HepG2 (cell line): ENCODE data around the gene NGEF. TPM values are rescaled to one million over a fixed set of nuclear protein-coding genes. Genes with fewer than 3 reads are reported as not detected.

Source experiments
- ATAC-seq: fragments of 200-7000 bp; cut with Tn5 transposase; 3 replicates; pipeline ENCODE4 v1.9.1; 2020; ENCODE audit warnings: mild to moderate bottlenecking, moderate library complexity
- BruUV-seq: library from RNA; stranded (reverse); fragments of 400-500 nt; replicated peaks from 2 replicates; lab custom pipeline; 2021; lab: Mats Ljungman, UMichigan
- CTCF ChIA-PET: fragments of 300-600 bp; formaldehyde crosslinking; extraction: SDS; loops from one replicate; lab custom pipeline; 2021; ENCODE audit warnings: low total read pairs, inconsistent platforms, low intra/inter-chr PET ratio; lab: Yijun Ruan, JAX
- POLR2A ChIA-PET: fragments of 350-600 bp; sonication (Branson Sonifier 250); formaldehyde crosslinking; loops from one replicate; lab custom pipeline; 2020; ENCODE audit warnings: antibody characterized with exemption, inconsistent platforms; lab: Yijun Ruan, JAX
- DNase-seq: peaks from one replicate; pipeline ENCODE4 v3.0.0-alpha.2; 2015; ENCODE audit warnings: low spot score
- FAIRE-seq: peaks from 3 replicates; lab custom pipeline; 2011; peaks lifted over from hg19 to GRCh38; lab: Jason Lieb, UNC
- H2AFZ ChIP-seq: one replicate; pipeline ENCODE4 v1.6.1; 2011; ENCODE audit warnings: low read length, inconsistent platforms
- H3K27ac ChIP-seq: fragments of 300-600 bp; 3 replicates; pipeline ENCODE4 v1.8.0; 2011; ENCODE audit warnings: mixed run types, mild to moderate bottlenecking, mixed read lengths, low read length, inconsistent platforms; ENCODE audit not compliant: insufficient read depth; ENCODE audit errors: extremely low read length
- H3K27me3 ChIP-seq, 2 experiments: fragments of 200-600 bp in 1 of 2; 2 replicates in 1 of 2; 3 replicates in 1 of 2; pipeline versions ENCODE4 v1.6.0 to v1.8.0; 2011; ENCODE audit warnings: low read length in 2 of 2, mild to moderate bottlenecking in 2 of 2, moderate library complexity in 2 of 2, inconsistent platforms in 1 of 2; ENCODE audit not compliant: insufficient read depth in 2 of 2, control insufficient read depth in 1 of 2
- H3K36me3 ChIP-seq, 2 experiments: fragments of 200-600 bp in 1 of 2; replicated peaks in 1 of 2; 2 replicates in 1 of 2; 3 replicates in 1 of 2; pipeline versions ENCODE4 v1.5.1 to v1.8.0; 2011; ENCODE audit warnings: low read length in 2 of 2, inconsistent platforms in 1 of 2; ENCODE audit not compliant: insufficient read depth in 2 of 2, control insufficient read depth in 1 of 2
- H3K4me1 ChIP-seq: 2 replicates; pipeline ENCODE4 v1.5.1; 2012; ENCODE audit warnings: low read length, inconsistent platforms; ENCODE audit not compliant: insufficient read depth
- H3K4me2 ChIP-seq: 2 replicates; pipeline ENCODE4 v1.6.0; 2011; ENCODE audit warnings: low read depth, low read length, inconsistent platforms
- H3K4me3 ChIP-seq, 3 experiments: fragments of 200-600 bp in 1 of 3; sonication (generic), shearing (Covaris generic) in 1 of 3; replicated peaks in 1 of 3; 2 replicates each; pipeline ENCODE4 v1.5.1; 2011 to 2016; ENCODE audit warnings: low read length in 3 of 3, inconsistent platforms in 2 of 3, low read depth in 2 of 3, mild to moderate bottlenecking in 2 of 3, control low read depth in 1 of 3, mixed read lengths in 1 of 3; ENCODE audit not compliant: insufficient read depth in 1 of 3
- H3K79me2 ChIP-seq: one replicate; pipeline ENCODE4 v1.6.1; 2011; ENCODE audit warnings: low read length, inconsistent platforms; ENCODE audit not compliant: insufficient read depth
- H3K9ac ChIP-seq: 2 replicates; pipeline ENCODE4 v1.6.0; 2011; ENCODE audit warnings: mild to moderate bottlenecking, low read depth, low read length, inconsistent platforms; ENCODE audit not compliant: insufficient read depth
- H3K9me3 ChIP-seq: 2 replicates; pipeline ENCODE4 v1.5.1; 2012; ENCODE audit warnings: mild to moderate bottlenecking, low read length
- H4K20me1 ChIP-seq: 2 replicates; pipeline ENCODE4 v1.6.0; 2011; ENCODE audit warnings: inconsistent platforms, mild to moderate bottlenecking, low read length, moderate library complexity; ENCODE audit not compliant: insufficient read depth
- KDM4B ChIP-seq: sonication (generic); formaldehyde crosslinking; IDR thresholded peaks from 2 replicates; pipeline ENCODE4 v1.4.0; 2020; ENCODE audit warnings: missing genetic modification reagents
- NR2C2 ChIP-seq: sonication (generic); formaldehyde crosslinking; IDR thresholded peaks from 2 replicates; pipeline ENCODE4 v1.4.0; 2020; ENCODE audit warnings: missing genetic modification reagents, mild to moderate bottlenecking, moderate library complexity, borderline replicate concordance
- POGZ ChIP-seq: sonication (generic); formaldehyde crosslinking; IDR thresholded peaks from 2 replicates; pipeline ENCODE4 v1.4.0; 2020; ENCODE audit warnings: mild to moderate bottlenecking, missing genetic modification reagents
- SYNCRIP ChIP-seq: fragments of 200-400 bp; formaldehyde crosslinking; IDR thresholded peaks from 2 replicates; pipeline ENCODE4 v1.6.1; 2018; ENCODE audit warnings: mild to moderate bottlenecking, low read depth, low read length; ENCODE audit not compliant: insufficient read depth
- ZBTB8A ChIP-seq: sonication (generic); formaldehyde crosslinking; IDR thresholded peaks from 2 replicates; pipeline ENCODE4 v1.4.0; 2020; ENCODE audit warnings: mild to moderate bottlenecking, low read depth, missing genetic modification reagents, borderline replicate concordance
- ZFP41 ChIP-seq: sonication (generic); formaldehyde crosslinking; IDR thresholded peaks from 2 replicates; pipeline ENCODE4 v1.4.0; 2020; ENCODE audit warnings: mild to moderate bottlenecking, missing genetic modification reagents, borderline replicate concordance
- ZNF225 ChIP-seq: sonication (generic); formaldehyde crosslinking; IDR thresholded peaks from 2 replicates; pipeline ENCODE4 v1.4.0; 2020; ENCODE audit warnings: mild to moderate bottlenecking, missing genetic modification reagents
- WGBS: methylation state at CpG from one replicate; pipeline ENCODE4 v1.1.6; 2017; ENCODE audit warnings: low lambda C conversion rate; 5-methylcytosine and 5-hydroxymethylcytosine counted together
- in situ Hi-C: cut with HindIII; loops from 2 replicates; pipeline ENCODE4 v1.10.0; 2017; ENCODE audit warnings: low pct_unique_long_range_greater_than_20kb; ENCODE audit not compliant: extremely low pct_ligation_motif_present
- intact Hi-C: fragments of 100-400 bp; cut with micrococcal nuclease; formaldehyde crosslinking; loops from one replicate; pipeline ENCODE4 v1.10.0; 2022; ENCODE audit not compliant: unreplicated experiment
- polyA plus RNA-seq, 8 experiments: library from polyadenylated mRNA; depleted of rRNA in 3 of 8; stranded (reverse) in 7 of 8; unstranded in 1 of 8; fragments of >200 nt; fragmentation: Illumina TruSeq in 4 of 8; extraction: Trizol in 4 of 8; gene quantifications; 2 replicates each; pipeline versions ENCODE4 v1.2.1 to v1.2.3, GENCODE V29; 2011 to 2016; ENCODE audit warnings: low read depth in 4 of 8, missing spikeins in 1 of 8, mixed read lengths in 1 of 8; ENCODE audit not compliant: insufficient read depth in 1 of 8
- total RNA-seq, 5 experiments: library from RNA; depleted of rRNA; stranded (reverse); fragments of >200 nt; fragmentation: Illumina TruSeq; extraction: Trizol; gene quantifications; 2 replicates each; pipeline ENCODE4 v1.2.3, GENCODE V29; 2016; ENCODE audit warnings: low read depth in 1 of 5
- TF ChIP-seq, protein P1 (sequence below): sonication (generic); formaldehyde crosslinking; IDR thresholded peaks from 2 replicates; pipeline ENCODE4 v1.5.1; 2020; ENCODE audit warnings: missing genetic modification reagents, mild to moderate bottlenecking, borderline replicate concordance
- TF ChIP-seq, protein P2 (sequence below): sonication (generic); formaldehyde crosslinking; IDR thresholded peaks from 2 replicates; pipeline ENCODE4 v1.4.0; 2020; ENCODE audit warnings: missing genetic modification reagents; ENCODE audit errors: not compliant biosample characterization
- TF ChIP-seq, protein P3 (sequence below): sonication (generic); formaldehyde crosslinking; IDR thresholded peaks from 2 replicates; pipeline ENCODE4 v1.4.0; 2020; ENCODE audit warnings: mild to moderate bottlenecking, missing genetic modification reagents
- TF ChIP-seq, protein P4 (sequence below): sonication (generic); formaldehyde crosslinking; IDR thresholded peaks from 2 replicates; pipeline ENCODE4 v1.4.0; 2020; ENCODE audit warnings: missing genetic modification reagents, mild to moderate bottlenecking, borderline replicate concordance
- TF ChIP-seq, protein P5 (sequence below): sonication (generic); formaldehyde crosslinking; IDR thresholded peaks from 2 replicates; pipeline ENCODE4 v1.5.1; 2020; ENCODE audit warnings: mild to moderate bottlenecking, missing genetic modification reagents, moderate library complexity
- TF ChIP-seq, protein P6 (sequence below): sonication (generic); formaldehyde crosslinking; IDR thresholded peaks from 2 replicates; pipeline ENCODE4 v1.8.0; 2022; ENCODE audit warnings: mild to moderate bottlenecking, missing genetic modification reagents, moderate library complexity

NGEF gene
- total and polyA plus RNA-seq, 2 of the 13 experiments (the other 11 are each of a cell fraction or from before 2014, with no cell fraction given), result 14.4 to 36.9 TPM

DNA sequence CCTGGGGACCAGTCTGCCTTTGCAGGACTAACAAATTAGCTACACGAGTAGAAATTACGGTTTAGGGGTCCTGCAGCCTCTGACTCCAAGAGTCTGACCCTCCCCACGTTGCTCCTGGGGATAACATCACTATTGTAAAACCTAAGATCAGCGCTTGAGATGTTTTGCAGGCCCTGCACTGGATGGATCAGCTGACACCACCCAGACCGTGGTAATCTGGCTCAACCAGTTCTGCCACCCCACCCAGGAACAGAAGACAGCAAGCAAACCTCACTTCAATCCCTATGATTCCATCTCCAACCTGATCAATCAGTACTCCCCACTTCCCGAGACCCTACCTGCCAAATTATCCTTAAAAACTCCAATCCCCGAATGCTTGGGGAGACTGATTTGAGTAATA lies 31.7 kb downstream of the NGEF start (continued):
- TF ChIP-seq, protein P1, sequence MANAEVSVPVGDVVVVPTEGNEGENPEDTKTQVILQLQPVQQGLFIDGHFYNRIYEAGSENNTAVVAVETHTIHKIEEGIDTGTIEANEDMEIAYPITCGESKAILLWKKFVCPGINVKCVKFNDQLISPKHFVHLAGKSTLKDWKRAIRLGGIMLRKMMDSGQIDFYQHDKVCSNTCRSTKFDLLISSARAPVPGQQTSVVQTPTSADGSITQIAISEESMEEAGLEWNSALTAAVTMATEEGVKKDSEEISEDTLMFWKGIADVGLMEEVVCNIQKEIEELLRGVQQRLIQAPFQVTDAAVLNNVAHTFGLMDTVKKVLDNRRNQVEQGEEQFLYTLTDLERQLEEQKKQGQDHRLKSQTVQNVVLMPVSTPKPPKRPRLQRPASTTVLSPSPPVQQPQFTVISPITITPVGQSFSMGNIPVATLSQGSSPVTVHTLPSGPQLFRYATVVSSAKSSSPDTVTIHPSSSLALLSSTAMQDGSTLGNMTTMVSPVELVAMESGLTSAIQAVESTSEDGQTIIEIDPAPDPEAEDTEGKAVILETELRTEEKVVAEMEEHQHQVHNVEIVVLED, result no peak

DNA sequence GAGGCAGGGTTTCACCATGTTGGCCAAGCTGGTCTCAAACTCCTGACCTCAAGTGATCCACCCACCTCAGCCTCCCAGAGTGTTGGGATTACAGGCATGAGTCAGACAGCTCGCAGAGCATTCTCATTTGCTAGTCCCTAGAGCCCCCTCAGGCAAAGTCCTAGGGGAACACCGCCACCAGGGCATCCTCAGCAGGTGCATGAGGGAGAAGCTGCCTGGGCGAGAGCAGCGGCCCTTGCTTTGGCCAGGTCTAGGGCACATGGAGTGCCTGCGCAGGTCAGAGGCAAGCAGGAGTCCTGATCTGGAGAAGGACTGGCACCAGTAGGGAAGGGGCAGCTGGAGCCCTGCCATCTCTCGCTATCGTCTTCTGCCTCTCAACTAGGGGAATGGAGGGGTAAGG lies 32.4 kb downstream of the NGEF start:
- 77% methylated on average over 3 of the region's 7 CpGs for WGBS
- POLR2A ChIA-PET, result interaction anchor here (1.4 kb wide), 1 partner anchor 32 kb away, joined by 5 read pairs; the partner anchor contains the start of gene NGEF
- Histone ChIP-seq H3K36me3 (peaks cover 2 to 3% of the 10 kb centered on the region in 2 experiments; a peak in 4 of 5 replicates), H3K79me2 (no peaks in the 10 kb centered on the region), H3K4me2 (no peak overlapping the region), H3K27ac (no peak overlapping the region), H3K4me3 (no peak overlapping the region), H2AFZ (no peak overlapping the region), H3K27me3 (no peaks in the 10 kb centered on the region), H3K9ac (no peak overlapping the region), H4K20me1 (no peaks in the 10 kb centered on the region), H3K9me3 (no peaks in the 10 kb centered on the region), H3K4me1 (no peaks in the 10 kb centered on the region)
- ATAC-seq (no peak), DNase-seq (no peak), FAIRE-seq (no peak)
- TF ChIP-seq, protein P2, sequence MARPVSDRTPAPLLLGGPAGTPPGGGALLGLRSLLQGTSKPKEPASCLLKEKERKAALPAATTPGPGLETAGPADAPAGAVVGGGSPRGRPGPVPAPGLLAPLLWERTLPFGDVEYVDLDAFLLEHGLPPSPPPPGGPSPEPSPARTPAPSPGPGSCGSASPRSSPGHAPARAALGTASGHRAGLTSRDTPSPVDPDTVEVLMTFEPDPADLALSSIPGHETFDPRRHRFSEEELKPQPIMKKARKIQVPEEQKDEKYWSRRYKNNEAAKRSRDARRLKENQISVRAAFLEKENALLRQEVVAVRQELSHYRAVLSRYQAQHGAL (CRISPR knock-in tag), result no peak
- TF ChIP-seq ZBTB8A (CRISPR knock-in tag) (no peak), NR2C2 (CRISPR knock-in tag) (no peak), ZFP41 (CRISPR knock-in tag) (no peak), POGZ (CRISPR knock-in tag) (no peak), SYNCRIP (no peak), KDM4B (CRISPR knock-in tag) (no peak), ZNF225 (CRISPR knock-in tag) (no peak)
- TF ChIP-seq, protein P3, sequence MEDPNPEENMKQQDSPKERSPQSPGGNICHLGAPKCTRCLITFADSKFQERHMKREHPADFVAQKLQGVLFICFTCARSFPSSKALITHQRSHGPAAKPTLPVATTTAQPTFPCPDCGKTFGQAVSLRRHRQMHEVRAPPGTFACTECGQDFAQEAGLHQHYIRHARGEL (CRISPR knock-in tag), result no peak
- TF ChIP-seq, protein P4, sequence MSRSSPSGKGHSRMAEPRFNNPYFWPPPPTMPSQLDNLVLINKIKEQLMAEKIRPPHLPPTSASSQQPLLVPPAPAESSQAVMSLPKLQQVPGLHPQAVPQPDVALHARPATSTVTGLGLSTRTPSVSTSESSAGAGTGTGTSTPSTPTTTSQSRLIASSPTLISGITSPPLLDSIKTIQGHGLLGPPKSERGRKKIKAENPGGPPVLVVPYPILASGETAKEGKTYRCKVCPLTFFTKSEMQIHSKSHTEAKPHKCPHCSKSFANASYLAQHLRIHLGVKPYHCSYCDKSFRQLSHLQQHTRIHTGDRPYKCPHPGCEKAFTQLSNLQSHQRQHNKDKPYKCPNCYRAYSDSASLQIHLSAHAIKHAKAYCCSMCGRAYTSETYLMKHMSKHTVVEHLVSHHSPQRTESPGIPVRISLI (CRISPR knock-in tag), result no peak
- TF ChIP-seq, protein P5, sequence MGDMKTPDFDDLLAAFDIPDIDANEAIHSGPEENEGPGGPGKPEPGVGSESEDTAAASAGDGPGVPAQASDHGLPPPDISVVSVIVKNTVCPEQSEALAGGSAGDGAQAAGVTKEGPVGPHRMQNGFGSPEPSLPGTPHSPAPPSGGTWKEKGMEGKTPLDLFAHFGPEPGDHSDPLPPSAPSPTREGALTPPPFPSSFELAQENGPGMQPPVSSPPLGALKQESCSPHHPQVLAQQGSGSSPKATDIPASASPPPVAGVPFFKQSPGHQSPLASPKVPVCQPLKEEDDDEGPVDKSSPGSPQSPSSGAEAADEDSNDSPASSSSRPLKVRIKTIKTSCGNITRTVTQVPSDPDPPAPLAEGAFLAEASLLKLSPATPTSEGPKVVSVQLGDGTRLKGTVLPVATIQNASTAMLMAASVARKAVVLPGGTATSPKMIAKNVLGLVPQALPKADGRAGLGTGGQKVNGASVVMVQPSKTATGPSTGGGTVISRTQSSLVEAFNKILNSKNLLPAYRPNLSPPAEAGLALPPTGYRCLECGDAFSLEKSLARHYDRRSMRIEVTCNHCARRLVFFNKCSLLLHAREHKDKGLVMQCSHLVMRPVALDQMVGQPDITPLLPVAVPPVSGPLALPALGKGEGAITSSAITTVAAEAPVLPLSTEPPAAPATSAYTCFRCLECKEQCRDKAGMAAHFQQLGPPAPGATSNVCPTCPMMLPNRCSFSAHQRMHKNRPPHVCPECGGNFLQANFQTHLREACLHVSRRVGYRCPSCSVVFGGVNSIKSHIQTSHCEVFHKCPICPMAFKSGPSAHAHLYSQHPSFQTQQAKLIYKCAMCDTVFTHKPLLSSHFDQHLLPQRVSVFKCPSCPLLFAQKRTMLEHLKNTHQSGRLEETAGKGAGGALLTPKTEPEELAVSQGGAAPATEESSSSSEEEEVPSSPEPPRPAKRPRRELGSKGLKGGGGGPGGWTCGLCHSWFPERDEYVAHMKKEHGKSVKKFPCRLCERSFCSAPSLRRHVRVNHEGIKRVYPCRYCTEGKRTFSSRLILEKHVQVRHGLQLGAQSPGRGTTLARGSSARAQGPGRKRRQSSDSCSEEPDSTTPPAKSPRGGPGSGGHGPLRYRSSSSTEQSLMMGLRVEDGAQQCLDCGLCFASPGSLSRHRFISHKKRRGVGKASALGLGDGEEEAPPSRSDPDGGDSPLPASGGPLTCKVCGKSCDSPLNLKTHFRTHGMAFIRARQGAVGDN (CRISPR knock-in tag), result no peak
- TF ChIP-seq, protein P6, sequence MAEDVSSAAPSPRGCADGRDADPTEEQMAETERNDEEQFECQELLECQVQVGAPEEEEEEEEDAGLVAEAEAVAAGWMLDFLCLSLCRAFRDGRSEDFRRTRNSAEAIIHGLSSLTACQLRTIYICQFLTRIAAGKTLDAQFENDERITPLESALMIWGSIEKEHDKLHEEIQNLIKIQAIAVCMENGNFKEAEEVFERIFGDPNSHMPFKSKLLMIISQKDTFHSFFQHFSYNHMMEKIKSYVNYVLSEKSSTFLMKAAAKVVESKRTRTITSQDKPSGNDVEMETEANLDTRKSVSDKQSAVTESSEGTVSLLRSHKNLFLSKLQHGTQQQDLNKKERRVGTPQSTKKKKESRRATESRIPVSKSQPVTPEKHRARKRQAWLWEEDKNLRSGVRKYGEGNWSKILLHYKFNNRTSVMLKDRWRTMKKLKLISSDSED, result no peak
- CTCF ChIA-PET, result no interaction called here
- intact Hi-C loops (loop anchor here (5.0 kb wide), 1 partner anchor 72 kb away; no protein-coding TSS in a partner anchor), in situ Hi-C loops (no loop called here)
- no TSS peak for BruUV-seq
